GM13977 (cell line): ENCODE data around the gene ELL.
"Not testable (repeated sequence)": the region's sequence is repeated elsewhere in the genome, so short reads cannot be mapped to it uniquely, and the experiment has no call there.

Experiments
- DNase-seq: peaks from one replicate; pipeline ENCODE4 v3.0.0; 2012; ENCODE audit warnings: low spot score
- CTCF ChIP-seq: IDR thresholded peaks from 2 replicates; pipeline ENCODE4 v1.5.1; 2012; ENCODE audit warnings: mild to moderate bottlenecking, control low read depth; ENCODE audit not compliant: insufficient read depth; ENCODE audit errors: extremely low read depth, missing control alignments
- in situ Hi-C: fragments of 300-500 bp; cut with MboI; formaldehyde crosslinking; loops from one replicate; pipeline ENCODE4 v1.12.0; 2022; ENCODE audit warnings: low sequenced_read_pairs, low pct_unique_long_range_greater_than_20kb, mixed read lengths, inconsistent platforms; ENCODE audit not compliant: unreplicated experiment

The ELL gene

GRCh38 chr19:18406749-18407148, 115.1 kb downstream of the ELL start:
- in situ Hi-C loops = no loop called here
- TF ChIP-seq CTCF = no peak
- no peak for DNase-seq

- in situ Hi-C loops, DNase-seq: not testable (repeated sequence)
Observed at GRCh38 chr19:18405754-18406153, 116.1 kb downstream of the ELL start.

GRCh38 chr19:18402455-18403248, 119.2 kb downstream of the ELL start:
- DNase-seq, in situ Hi-C loops: not testable (repeated sequence)

- TF ChIP-seq CTCF = peak; percentile 53
- in situ Hi-C loops = no loop called here
- no peak for DNase-seq
Observed at GRCh38 chr19:18401580-18402112, 120.2 kb downstream of the ELL start.

GRCh38 chr19:18399008-18399407, 122.9 kb downstream of the ELL start:
- no peak for TF ChIP-seq CTCF
- no peak for DNase-seq
- in situ Hi-C loops = no loop called here

- DNase-seq = peak; percentile 70
- in situ Hi-C loops = no loop called here
- TF ChIP-seq CTCF = no peak
Observed at GRCh38 chr19:18397242-18398202, 124.3 kb downstream of the ELL start, which contains the start of gene LRRC25. LRRC25 (minus strand) TSS chr19:18397622; CDS start chr19:18396963, 659 bp downstream.

GRCh38 chr19:18396471-18397241, 125.2 kb downstream of the ELL start:
- TF ChIP-seq CTCF = no peak
- DNase-seq = no peak
- in situ Hi-C loops = no loop called here
